MM.1S (cell line): Measurements from ENCODE around the gene SNTB2.

Experiments
- CTCF ChIP-seq: fragments of 300-600 bp; sonication (generic); IDR thresholded peaks from 2 replicates; pipeline ENCODE4 v1.5.1; 2016; ENCODE audit warnings: antibody characterized with exemption, low read length, mixed read lengths
- EZH2 ChIP-seq: fragments of 300-600 bp; sonication (generic); optimal IDR thresholded peaks from 2 replicates; pipeline ENCODE3; 2017; ENCODE audit warnings: low read depth, mild to moderate bottlenecking, antibody characterized with exemption, low read length, mixed read lengths

GRCh38 chr16:69320740-69321073, 133.7 kb downstream of the SNTB2 start:
- TF ChIP-seq CTCF (no peak), EZH2 (no peak)
